Hair follicle dermal papilla cell (primary cell): ENCODE measurements around the gene BRIP1. TPM values are rescaled to one million over a fixed set of nuclear protein-coding genes. Genes with fewer than 3 reads are reported as not detected.

ENCODE experiments used
- small RNA-seq: library from RNA; depleted of rRNA; stranded (forward); fragments of <200 nt; gene quantifications from one replicate; pipeline ENCODE3, GENCODE V24; 2012
- total RNA-seq: library from RNA; depleted of rRNA; stranded (reverse); fragments of >200 nt; gene quantifications from 2 replicates; pipeline ENCODE4 v1.2.3, GENCODE V29; 2012

Gene BRIP1
- 2.7 and 5.2 TPM in 2 replicates for total RNA-seq

GRCh38 chr17:61862975-61863800 lies at the start of gene BRIP1:
TSS of gene BRIP1 (minus strand) at chr17:61863528. CDS start at chr17:61861539, 1,989 bp downstream.

Small RNAs within 50 kb of the gene (small RNA-seq; reads per million reads assigned to genes)
- not detected for gene RF00019

Other genes with a start within 250 kb of the BRIP1 start
- 11.7 and 14.8 TPM in 2 replicates for gene INTS2, start 64.5 kb upstream of the BRIP1 start, total RNA-seq
- 76.0 and 98.2 TPM in 2 replicates for gene MED13, start 201.8 kb upstream of the BRIP1 start, total RNA-seq